Measurements from ENCODE around the gene ITK. TPM values are rescaled to one million over a fixed set of nuclear protein-coding genes. Genes with fewer than 3 reads are reported as not detected.

Gene ITK
- total RNA-seq, 4 donors from 2014 or later = 0.80 to 6.3 (median 1.6) TPM

- WGBS = 92% methylated on average over 7 of the region's 7 CpGs
- Histone ChIP-seq H3K4me3 (no peak overlapping the region), H3K27me3 (peaks cover 0 to 3% (median 0%) of the 10 kb centered on the region in 4 donors), H3K9me3 (no peaks in the 10 kb centered on the region), H3K27ac (replicated peaks in 1 of 4) (no peak overlapping the region), H3K36me3 (no peaks in the 10 kb centered on the region), H3K4me1 (no peaks in the 10 kb centered on the region)
- intact Hi-C loops (cut with DNase I) = no loop called here
- TF ChIP-seq POLR2A (IDR thresholded peaks at IDR 0.05; ENCODE audit: low read depth) = no peak
- DNase-seq (ENCODE audit: extremely low spot score) = no peak
Measured at GRCh38 chr5:157213527-157214243, 33.0 kb downstream of the ITK start.

- intact Hi-C loops (cut with DNase I) = no loop called here
- DNase-seq (ENCODE audit: extremely low spot score) = no peak
- Histone ChIP-seq H3K36me3 (no peaks in the 10 kb centered on the region), H3K9me3 (no peaks in the 10 kb centered on the region), H3K4me1 (no peaks in the 10 kb centered on the region), H3K4me3 (no peak overlapping the region), H3K27ac (replicated peaks in 1 of 4) (no peak overlapping the region), H3K27me3 (no peaks in the 10 kb centered on the region)
- TF ChIP-seq POLR2AphosphoS5 (IDR thresholded peaks at IDR 0.05) = no peak
Measured at GRCh38 chr5:157214415-157214814, 33.8 kb downstream of the ITK start.

GRCh38 chr5:157214861-157215513 is 34.3 kb downstream of the ITK start:
- H3K4me3 ChIP-seq = no peak overlapping the region
- H3K36me3 ChIP-seq = no peaks in the 10 kb centered on the region
- WGBS = 80% methylated on average over 10 of the region's 10 CpGs
- H3K27me3 ChIP-seq = no peaks in the 10 kb centered on the region
- H3K9me3 ChIP-seq = no peaks in the 10 kb centered on the region
- no peak for DNase-seq (ENCODE audit: extremely low spot score)
- intact Hi-C loops (cut with DNase I) = no loop called here
- TF ChIP-seq CTCF (IDR thresholded peaks at IDR 0.05) (no peak), EP300 (IDR thresholded peaks at IDR 0.05) (no peak), POLR2AphosphoS5 (IDR thresholded peaks at IDR 0.05) (no peak), POLR2A (IDR thresholded peaks at IDR 0.05; ENCODE audit: low read depth) (no peak)
- peaks cover 0 to 1% (median 0%) of the 10 kb centered on the region in 4 donors for H3K4me1 ChIP-seq
- no peak overlapping the region for H3K27ac ChIP-seq (replicated peaks in 1 of 4)

- DNase-seq (ENCODE audit: extremely low spot score) = no peak
- peaks cover 0 to 7% (median 0%) of the 10 kb centered on the region in 4 donors for H3K4me1 ChIP-seq
- no peaks in the 10 kb centered on the region for H3K9me3 ChIP-seq
- H3K27me3 ChIP-seq = no peaks in the 10 kb centered on the region
- no peak overlapping the region for H3K27ac ChIP-seq (replicated peaks in 1 of 4)
- intact Hi-C loops (cut with DNase I) = no loop called here
- no peak for TF ChIP-seq EP300 (IDR thresholded peaks at IDR 0.05)
- TF ChIP-seq CTCF (IDR thresholded peaks at IDR 0.05) = no peak
- TF ChIP-seq POLR2AphosphoS5 (IDR thresholded peaks at IDR 0.05) = no peak
- no peak for TF ChIP-seq POLR2A (IDR thresholded peaks at IDR 0.05; ENCODE audit: low read depth)
- H3K36me3 ChIP-seq = no peaks in the 10 kb centered on the region
- no peak overlapping the region for H3K4me3 ChIP-seq
- WGBS = 76% methylated on average over 5 of the region's 5 CpGs
Measured at GRCh38 chr5:157215514-157216167, 35.0 kb downstream of the ITK start.

- Histone ChIP-seq H3K27ac (replicated peaks in 1 of 4) (no peak overlapping the region), H3K36me3 (no peaks in the 10 kb centered on the region), H3K4me1 (peaks cover 0 to 7% (median 0%) of the 10 kb centered on the region in 4 donors), H3K9me3 (no peaks in the 10 kb centered on the region), H3K4me3 (no peak overlapping the region), H3K27me3 (no peaks in the 10 kb centered on the region)
- WGBS = 83% methylated on average over 6 of the region's 6 CpGs
- TF ChIP-seq CTCF (IDR thresholded peaks at IDR 0.05) (no peak), EP300 (IDR thresholded peaks at IDR 0.05) (no peak), POLR2A (IDR thresholded peaks at IDR 0.05; ENCODE audit: low read depth) (no peak), POLR2AphosphoS5 (IDR thresholded peaks at IDR 0.05) (no peak)
- intact Hi-C loops (cut with DNase I) = no loop called here
- no peak for DNase-seq (ENCODE audit: extremely low spot score)
Measured at GRCh38 chr5:157216391-157217142, 35.9 kb downstream of the ITK start.
